Endothelial cell of umbilical vein (primary cell): ENCODE measurements around the gene RGS19. TPM values are rescaled to one million over a fixed set of nuclear protein-coding genes. Genes with fewer than 3 reads are reported as not detected.

Experiments
- BruUV-seq: library from RNA; stranded (reverse); fragments of 400-500 nt; replicated peaks from 2 replicates; lab custom pipeline; 2021; lab: Mats Ljungman, UMichigan
- CTCF ChIA-PET: fragments of 300-600, 350-600 bp; sonication (Branson Sonifier 250); formaldehyde crosslinking; loops from one replicate; lab custom pipeline; 2021; ENCODE audit warnings: antibody characterized with exemption, inconsistent platforms; lab: Charles Lee
- POLR2A ChIA-PET: fragments of 300-600, 350-600 bp; sonication (Branson Sonifier 250); formaldehyde crosslinking; loops from one replicate; lab custom pipeline; 2021; ENCODE audit warnings: antibody characterized with exemption, inconsistent platforms; lab: Charles Lee
- DNase-seq: peaks from one replicate; pipeline ENCODE4 v3.0.0-alpha.2; 2011; ENCODE audit warnings: low read depth, low spot score
- FAIRE-seq: peaks from 2 replicates; lab custom pipeline; 2011; peaks lifted over from hg19 to GRCh38; lab: Jason Lieb, UNC
- H2AFZ ChIP-seq: 2 replicates; pipeline ENCODE4 v1.6.0; 2012; ENCODE audit warnings: low read depth, low read length, control low read depth, inconsistent platforms
- H3K27ac ChIP-seq: 2 replicates; pipeline ENCODE4 v1.5.1; 2011; ENCODE audit warnings: low read depth, mild to moderate bottlenecking, control low read depth, low read length, moderate library complexity; ENCODE audit not compliant: insufficient read depth
- H3K27me3 ChIP-seq, 2 experiments: 2 replicates each; pipeline versions ENCODE4 v1.6.0 to v1.6.1; 2011; ENCODE audit warnings: low read length in 2 of 2, mixed read lengths in 1 of 2; ENCODE audit not compliant: control insufficient read depth in 2 of 2, insufficient read depth in 2 of 2
- H3K36me3 ChIP-seq, 2 experiments: 2 replicates in 1 of 2; 3 replicates in 1 of 2; pipeline ENCODE4 v1.5.1; 2011; ENCODE audit warnings: low read length in 2 of 2, mild to moderate bottlenecking in 1 of 2, moderate library complexity in 1 of 2; ENCODE audit not compliant: control insufficient read depth in 2 of 2, insufficient read depth in 2 of 2; ENCODE audit errors: extremely low read depth in 1 of 2
- H3K4me1 ChIP-seq: 3 replicates; pipeline ENCODE4 v1.5.1; 2011; ENCODE audit warnings: mild to moderate bottlenecking, low read length; ENCODE audit not compliant: control insufficient read depth, insufficient read depth; ENCODE audit errors: extremely low read depth
- H3K4me2 ChIP-seq: 2 replicates; pipeline ENCODE4 v1.6.1; 2011; ENCODE audit warnings: low read length, control low read depth, mixed read lengths; ENCODE audit not compliant: insufficient read depth
- H3K4me3 ChIP-seq, 3 experiments: fragments of 200-600 bp in 1 of 3; sonication (generic), shearing (Covaris generic) in 1 of 3; replicated peaks in 1 of 3; 2 replicates each; pipeline ENCODE4 v1.5.1; 2011 to 2016; ENCODE audit warnings: control low read depth in 3 of 3, low read length in 3 of 3, mild to moderate bottlenecking in 2 of 3, inconsistent platforms in 1 of 3, low read depth in 1 of 3, moderate library complexity in 1 of 3; ENCODE audit not compliant: insufficient read depth in 1 of 3
- H3K79me2 ChIP-seq: 2 replicates; pipeline ENCODE4 v1.6.0; 2012; ENCODE audit warnings: low read length, inconsistent platforms; ENCODE audit not compliant: control insufficient read depth, insufficient read depth
- H3K9ac ChIP-seq: replicated peaks from 2 replicates; pipeline ENCODE3; 2011; ENCODE audit warnings: low read length, control low read depth; ENCODE audit not compliant: insufficient read depth; ENCODE audit errors: extremely low read depth
- H3K9me1 ChIP-seq: replicated peaks from 3 replicates; pipeline ENCODE4 v1.6.0; 2011; ENCODE audit warnings: mild to moderate bottlenecking, low read length; ENCODE audit not compliant: control insufficient read depth, insufficient read depth; ENCODE audit errors: extremely low read depth
- H3K9me3 ChIP-seq: replicated peaks from 2 replicates; pipeline ENCODE4 v1.5.1; 2012; ENCODE audit warnings: low read length, inconsistent platforms; ENCODE audit not compliant: control insufficient read depth, insufficient read depth
- H4K20me1 ChIP-seq: replicated peaks from 2 replicates; pipeline ENCODE3; 2011; ENCODE audit warnings: mild to moderate bottlenecking, low read length; ENCODE audit not compliant: control insufficient read depth, insufficient read depth; ENCODE audit errors: extremely low read depth
- dilution Hi-C: fragments of 300-500 bp; cut with MboI; formaldehyde crosslinking; loops from one replicate; pipeline ENCODE4 v1.15.0; 2019; ENCODE audit warnings: low sequenced_read_pairs; ENCODE audit not compliant: extremely low pct_ligation_motif_present
- intact Hi-C: fragments of 100-400 bp; cut with micrococcal nuclease; formaldehyde crosslinking; loops from one replicate; pipeline ENCODE4 v1.10.0; 2022
- polyA plus RNA-seq, 4 experiments: library from polyadenylated mRNA; depleted of rRNA in 3 of 4; stranded (reverse) in 3 of 4; unstranded in 1 of 4; fragments of >200 nt; gene quantifications; 2 replicates each; pipeline versions ENCODE4 v1.2.1 to v1.2.3, GENCODE V29; 2011 to 2012; ENCODE audit warnings: missing spikeins in 1 of 4
- total RNA-seq: library from RNA; stranded (reverse); gene quantifications from 2 replicates; pipeline ENCODE4 v1.2.3, GENCODE V29; 2021
- TF ChIP-seq, protein P1 (sequence below), 2 donors: IDR thresholded peaks; 1 replicate in 1 of 2; 2 replicates in 1 of 2; pipeline ENCODE4 v1.5.1; 2011; ENCODE audit warnings: low read length in 2 of 2, mild to moderate bottlenecking in 2 of 2, moderate library complexity in 2 of 2, control low read depth in 1 of 2, inconsistent platforms in 1 of 2, low read depth in 1 of 2; ENCODE audit not compliant: insufficient read depth in 1 of 2; ENCODE audit errors: extremely low read depth in 1 of 2
- TF ChIP-seq, protein P2 (sequence below): IDR thresholded peaks from 2 replicates; pipeline ENCODE4 v1.6.1; 2011; ENCODE audit not compliant: insufficient read depth, insufficient read length

Gene RGS19
- total and polyA plus RNA-seq, 2 donors (not counting 3 experiments of a cell fraction or from before 2014, with no cell fraction given) = 27.8 to 33.7 TPM

DNA sequence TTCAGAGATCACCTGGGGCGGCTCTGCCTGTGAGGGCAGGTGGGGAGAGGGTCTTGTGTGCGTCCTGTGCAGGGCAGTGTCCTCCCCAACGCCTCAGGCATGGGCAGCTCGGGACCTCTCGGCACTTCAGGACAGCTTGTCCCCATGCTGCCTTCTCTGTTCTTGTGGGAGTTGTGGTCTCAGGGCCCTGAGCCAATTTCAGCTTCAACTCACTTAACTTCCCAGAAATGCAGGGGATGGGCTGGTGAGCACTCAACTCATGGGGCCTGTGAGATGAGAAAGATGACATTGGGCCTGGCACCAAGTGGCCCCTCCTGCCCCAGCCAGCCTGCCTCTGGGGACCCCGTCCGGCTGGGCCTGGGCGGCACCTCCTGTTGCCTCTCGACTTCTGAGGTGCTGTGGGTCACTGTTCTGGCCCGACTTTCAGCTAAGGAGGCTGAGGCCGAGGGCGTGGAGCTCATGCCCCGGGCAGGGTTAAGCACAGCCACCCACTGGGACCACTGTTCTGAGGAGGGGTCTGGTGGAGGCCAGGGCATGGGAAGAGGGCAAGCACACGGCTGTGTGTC lies 6.7 kb downstream of the RGS19 start:
- no peak overlapping the region for H2AFZ ChIP-seq
- no peak overlapping the region for H3K4me3 ChIP-seq
- H3K4me1 ChIP-seq = no peaks in the 10 kb centered on the region
- H4K20me1 ChIP-seq = no peaks in the 10 kb centered on the region
- DNase-seq = no peak
- no peak overlapping the region for H3K9ac ChIP-seq
- intact Hi-C loops = no loop called here
- ChIA-PET CTCF (interaction anchor here (1.2 to 1.5 kb wide), 3 partner anchors 19 to 34 kb away, joined by 3 to 5 read pairs (median 5); no protein-coding TSS in a partner anchor), POLR2A (no interaction called here)
- H3K4me2 ChIP-seq = no peak overlapping the region
- H3K36me3 ChIP-seq = peaks cover 0 to 21% of the 10 kb centered on the region in 2 experiments
- no peaks in the 10 kb centered on the region for H3K27me3 ChIP-seq
- TF ChIP-seq, protein P1, sequence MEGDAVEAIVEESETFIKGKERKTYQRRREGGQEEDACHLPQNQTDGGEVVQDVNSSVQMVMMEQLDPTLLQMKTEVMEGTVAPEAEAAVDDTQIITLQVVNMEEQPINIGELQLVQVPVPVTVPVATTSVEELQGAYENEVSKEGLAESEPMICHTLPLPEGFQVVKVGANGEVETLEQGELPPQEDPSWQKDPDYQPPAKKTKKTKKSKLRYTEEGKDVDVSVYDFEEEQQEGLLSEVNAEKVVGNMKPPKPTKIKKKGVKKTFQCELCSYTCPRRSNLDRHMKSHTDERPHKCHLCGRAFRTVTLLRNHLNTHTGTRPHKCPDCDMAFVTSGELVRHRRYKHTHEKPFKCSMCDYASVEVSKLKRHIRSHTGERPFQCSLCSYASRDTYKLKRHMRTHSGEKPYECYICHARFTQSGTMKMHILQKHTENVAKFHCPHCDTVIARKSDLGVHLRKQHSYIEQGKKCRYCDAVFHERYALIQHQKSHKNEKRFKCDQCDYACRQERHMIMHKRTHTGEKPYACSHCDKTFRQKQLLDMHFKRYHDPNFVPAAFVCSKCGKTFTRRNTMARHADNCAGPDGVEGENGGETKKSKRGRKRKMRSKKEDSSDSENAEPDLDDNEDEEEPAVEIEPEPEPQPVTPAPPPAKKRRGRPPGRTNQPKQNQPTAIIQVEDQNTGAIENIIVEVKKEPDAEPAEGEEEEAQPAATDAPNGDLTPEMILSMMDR (IDR thresholded peaks at IDR 0.05; ENCODE audit: extremely low read depth in 1 of 2, insufficient read depth in 1 of 2, low read depth in 1 of 2, low read length in 2 of 2) = no peak
- TF ChIP-seq, protein P2, sequence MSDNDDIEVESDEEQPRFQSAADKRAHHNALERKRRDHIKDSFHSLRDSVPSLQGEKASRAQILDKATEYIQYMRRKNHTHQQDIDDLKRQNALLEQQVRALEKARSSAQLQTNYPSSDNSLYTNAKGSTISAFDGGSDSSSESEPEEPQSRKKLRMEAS = no peak
- no peaks in the 10 kb centered on the region for H3K9me1 ChIP-seq
- FAIRE-seq = no peak
- peaks cover 2% of the 10 kb centered on the region for H3K79me2 ChIP-seq
- dilution Hi-C loops = no loop called here
- H3K9me3 ChIP-seq = no peaks in the 10 kb centered on the region
- H3K27ac ChIP-seq = no peak overlapping the region
- BruUV-seq = no TSS peak
